SK-N-SH treated with all-trans-retinoic acid at 6 μM for 48 hours (cell line): ENCODE measurements around the gene RAB3A.

Source experiments
- ATAC-seq: fragments of 200-7000 bp; cut with Tn5 transposase; 3 replicates; pipeline ENCODE4 v1.9.1; 2020; ENCODE audit warnings: mild to moderate bottlenecking, moderate library complexity
- ARNTL ChIP-seq: fragments of 450-650 bp; formaldehyde crosslinking; IDR thresholded peaks from 2 replicates; pipeline ENCODE4 v1.5.0; 2020; ENCODE audit warnings: low read depth, mild to moderate bottlenecking, moderate library complexity, borderline replicate concordance
- CSDC2 ChIP-seq: fragments of 250-450 bp; sonication (Bioruptor Pico); IDR thresholded peaks from 2 replicates; pipeline ENCODE4 v1.5.0; 2020; ENCODE audit warnings: mild to moderate bottlenecking, moderate library complexity
- ESRRG ChIP-seq: fragments of 250-450 bp; sonication (Bioruptor Pico); IDR thresholded peaks from 2 replicates; pipeline ENCODE4 v1.6.1; 2021; ENCODE audit warnings: mild to moderate bottlenecking
- GLIS3 ChIP-seq: fragments of 250-450 bp; sonication (Bioruptor Pico); IDR thresholded peaks from 2 replicates; pipeline ENCODE4 v1.5.0; 2020; ENCODE audit warnings: mild to moderate bottlenecking, moderate library complexity
- ISL1 ChIP-seq: fragments of 250-450 bp; sonication (Bioruptor Pico); IDR thresholded peaks from 2 replicates; pipeline ENCODE4 v2.1.2; 2022; ENCODE audit warnings: mild to moderate bottlenecking, moderate library complexity
- OSR1 ChIP-seq: fragments of 250-450 bp; sonication (Bioruptor Pico); IDR thresholded peaks from 2 replicates; pipeline ENCODE4 v1.8.0; 2022; ENCODE audit warnings: moderate library complexity, mild to moderate bottlenecking, inconsistent platforms
- PPARA ChIP-seq: fragments of 250-450 bp; sonication (Bioruptor Pico); IDR thresholded peaks from 2 replicates; pipeline ENCODE4 v1.5.0; 2020; ENCODE audit warnings: mild to moderate bottlenecking, borderline replicate concordance
- RARB ChIP-seq: fragments of 250-450 bp; sonication (Bioruptor Pico); IDR thresholded peaks from 2 replicates; pipeline ENCODE4 v1.8.0; 2021; ENCODE audit warnings: mild to moderate bottlenecking, moderate library complexity
- SNAI2 ChIP-seq: fragments of 250-450 bp; sonication (Bioruptor Pico); IDR thresholded peaks from 2 replicates; pipeline ENCODE4 v1.5.0; 2020; ENCODE audit warnings: mild to moderate bottlenecking, moderate library complexity
- TCF4 ChIP-seq: fragments of 250-450 bp; sonication (Bioruptor Pico); IDR thresholded peaks from 2 replicates; pipeline ENCODE4 v1.8.0; 2021; ENCODE audit warnings: mild to moderate bottlenecking, moderate library complexity, borderline replicate concordance
- TOX ChIP-seq: fragments of 250-450 bp; sonication (Bioruptor Pico); IDR thresholded peaks from 2 replicates; pipeline ENCODE4 v1.8.0; 2021; ENCODE audit warnings: mild to moderate bottlenecking, moderate library complexity, borderline replicate concordance
- TSHZ2 ChIP-seq: fragments of 250-450 bp; sonication (Bioruptor Pico); IDR thresholded peaks from 2 replicates; pipeline ENCODE4 v1.5.0; 2020; ENCODE audit warnings: mild to moderate bottlenecking, moderate library complexity
- ZC3H10 ChIP-seq: fragments of 250-450 bp; sonication (Bioruptor Pico); IDR thresholded peaks from 2 replicates; pipeline ENCODE4 v1.5.1; 2021; ENCODE audit warnings: mild to moderate bottlenecking, moderate library complexity
- ZFP3 ChIP-seq: fragments of 250-450 bp; sonication (Bioruptor Pico); IDR thresholded peaks from 2 replicates; pipeline ENCODE4 v1.5.0; 2020; ENCODE audit warnings: mild to moderate bottlenecking, moderate library complexity
- ZFP30 ChIP-seq: fragments of 450-650 bp; formaldehyde crosslinking; IDR thresholded peaks from 2 replicates; pipeline ENCODE4 v1.5.0; 2022; ENCODE audit warnings: mild to moderate bottlenecking, moderate library complexity
- ZNF70 ChIP-seq: fragments of 450-650 bp; formaldehyde crosslinking; IDR thresholded peaks from 2 replicates; pipeline ENCODE4 v1.5.0; 2020; ENCODE audit warnings: mild to moderate bottlenecking, moderate library complexity
- ZNF8 ChIP-seq: fragments of 450-650 bp; formaldehyde crosslinking; IDR thresholded peaks from 2 replicates; pipeline ENCODE4 v1.5.0; 2020; ENCODE audit warnings: mild to moderate bottlenecking, moderate library complexity
- TF ChIP-seq, protein P1 (sequence below): fragments of 250-450 bp; sonication (Bioruptor Pico); IDR thresholded peaks from 2 replicates; pipeline ENCODE4 v1.5.1; 2021; ENCODE audit warnings: mild to moderate bottlenecking, moderate library complexity
- TF ChIP-seq, protein P2 (sequence below): fragments of 250-450 bp; sonication (Bioruptor Pico); IDR thresholded peaks from 2 replicates; pipeline ENCODE4 v1.8.0; 2021; ENCODE audit warnings: low read depth, mild to moderate bottlenecking, moderate library complexity, borderline replicate concordance
- TF ChIP-seq, protein P3 (sequence below): fragments of 250-450 bp; sonication (Bioruptor Pico); IDR thresholded peaks from 2 replicates; pipeline ENCODE4 v1.5.1; 2020; ENCODE audit warnings: low read depth, mild to moderate bottlenecking, moderate library complexity
- TF ChIP-seq, protein P4 (sequence below): fragments of 250-450 bp; sonication (Bioruptor Pico); IDR thresholded peaks from 2 replicates; pipeline ENCODE4 v1.8.0; 2020; ENCODE audit warnings: mild to moderate bottlenecking, moderate library complexity, borderline replicate concordance

RAB3A gene

DNA sequence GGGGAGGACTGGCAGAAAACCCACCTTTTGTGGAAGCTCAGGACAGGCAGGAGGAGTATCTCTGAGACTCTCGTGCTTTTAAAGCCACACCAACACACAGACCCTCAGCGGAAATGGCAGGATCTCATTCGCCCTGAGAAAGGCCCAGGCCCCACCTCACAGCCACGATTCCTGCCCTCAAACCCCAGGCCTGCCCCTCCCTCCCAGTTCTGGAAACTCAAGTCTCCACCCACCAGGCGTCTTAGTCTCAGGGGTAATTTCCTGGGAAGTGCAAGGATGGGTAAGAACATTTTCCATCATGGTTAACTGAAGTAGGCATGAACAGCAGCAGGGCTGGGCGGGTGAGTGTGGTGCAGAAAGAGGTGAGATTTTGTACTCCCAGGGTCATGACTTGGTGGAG, 30.4 kb upstream of the RAB3A start (continued):
- TF ChIP-seq, protein P1, sequence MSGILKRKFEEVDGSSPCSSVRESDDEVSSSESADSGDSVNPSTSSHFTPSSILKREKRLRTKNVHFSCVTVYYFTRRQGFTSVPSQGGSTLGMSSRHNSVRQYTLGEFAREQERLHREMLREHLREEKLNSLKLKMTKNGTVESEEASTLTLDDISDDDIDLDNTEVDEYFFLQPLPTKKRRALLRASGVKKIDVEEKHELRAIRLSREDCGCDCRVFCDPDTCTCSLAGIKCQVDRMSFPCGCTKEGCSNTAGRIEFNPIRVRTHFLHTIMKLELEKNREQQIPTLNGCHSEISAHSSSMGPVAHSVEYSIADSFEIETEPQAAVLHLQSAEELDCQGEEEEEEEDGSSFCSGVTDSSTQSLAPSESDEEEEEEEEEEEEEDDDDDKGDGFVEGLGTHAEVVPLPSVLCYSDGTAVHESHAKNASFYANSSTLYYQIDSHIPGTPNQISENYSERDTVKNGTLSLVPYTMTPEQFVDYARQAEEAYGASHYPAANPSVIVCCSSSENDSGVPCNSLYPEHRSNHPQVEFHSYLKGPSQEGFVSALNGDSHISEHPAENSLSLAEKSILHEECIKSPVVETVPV (CRISPR knock-in tag) = no peak
- TF ChIP-seq PPARA (CRISPR knock-in tag) = no peak
- TF ChIP-seq, all 23 proteins: peak for 0

DNA sequence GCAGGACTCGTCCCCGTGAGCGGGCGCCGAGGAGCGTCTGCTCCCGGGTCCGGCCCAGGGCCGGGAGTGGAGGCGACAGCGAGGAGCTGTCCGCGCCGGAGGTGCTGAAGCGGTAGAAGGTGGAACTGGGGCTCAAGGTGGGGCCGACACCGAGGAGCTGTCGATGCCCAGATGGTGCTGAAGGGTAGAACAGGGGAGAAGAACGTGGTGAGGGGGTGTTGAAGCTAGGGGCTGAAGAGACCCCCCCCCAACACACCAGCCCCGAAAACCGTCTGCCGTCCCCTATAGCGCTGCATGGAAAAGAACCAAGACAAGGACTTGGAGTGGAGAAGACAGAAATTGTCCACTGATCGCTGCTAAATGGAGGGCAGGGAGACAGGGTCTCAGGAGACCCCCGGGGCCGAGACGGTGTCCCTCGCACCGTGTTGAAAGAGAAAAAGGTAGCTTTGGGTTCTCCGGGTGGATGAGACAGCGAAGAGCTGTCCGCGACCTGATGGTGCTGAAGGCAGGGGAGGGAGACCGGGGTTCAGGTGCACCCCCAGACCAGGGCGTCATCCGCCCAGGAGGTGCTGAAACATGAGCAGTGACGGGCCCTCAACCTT, 29.5 kb upstream of the RAB3A start:
- peak; percentile 86 for ATAC-seq

GRCh38 chr19:18232540-18233223, 28.8 kb upstream of the RAB3A start:
- TF ChIP-seq ARNTL (CRISPR knock-in tag) (no peak), ESRRG (no peak)
- ATAC-seq = peak; percentile 66

More for the DNA sequence above, 29.5 kb upstream of the RAB3A start:
- peak; percentile 74; the same call in 1 of the 2 replicates for TF ChIP-seq ZFP3 (CRISPR knock-in tag)
- no peak for TF ChIP-seq SNAI2 (CRISPR knock-in tag)
- TF ChIP-seq, protein P1 (CRISPR knock-in tag) = no peak
- no peak for TF ChIP-seq ZNF70 (CRISPR knock-in tag)
- TF ChIP-seq CSDC2 (CRISPR knock-in tag) = 0 out of 2 replicates have a peak, but pooled peaks have one; percentile 42
- no peak for TF ChIP-seq RARB
- 0 out of 2 replicates have a peak, but pooled peaks have one; percentile 26 for TF ChIP-seq ISL1 (CRISPR knock-in tag)
- TF ChIP-seq ZNF8 = no peak
- no peak for TF ChIP-seq PPARA (CRISPR knock-in tag)
- TF ChIP-seq ZC3H10 (CRISPR knock-in tag) = 0 out of 2 replicates have a peak, but pooled peaks have one; percentile 21
- no peak for TF ChIP-seq OSR1
- TF ChIP-seq, protein P2, sequence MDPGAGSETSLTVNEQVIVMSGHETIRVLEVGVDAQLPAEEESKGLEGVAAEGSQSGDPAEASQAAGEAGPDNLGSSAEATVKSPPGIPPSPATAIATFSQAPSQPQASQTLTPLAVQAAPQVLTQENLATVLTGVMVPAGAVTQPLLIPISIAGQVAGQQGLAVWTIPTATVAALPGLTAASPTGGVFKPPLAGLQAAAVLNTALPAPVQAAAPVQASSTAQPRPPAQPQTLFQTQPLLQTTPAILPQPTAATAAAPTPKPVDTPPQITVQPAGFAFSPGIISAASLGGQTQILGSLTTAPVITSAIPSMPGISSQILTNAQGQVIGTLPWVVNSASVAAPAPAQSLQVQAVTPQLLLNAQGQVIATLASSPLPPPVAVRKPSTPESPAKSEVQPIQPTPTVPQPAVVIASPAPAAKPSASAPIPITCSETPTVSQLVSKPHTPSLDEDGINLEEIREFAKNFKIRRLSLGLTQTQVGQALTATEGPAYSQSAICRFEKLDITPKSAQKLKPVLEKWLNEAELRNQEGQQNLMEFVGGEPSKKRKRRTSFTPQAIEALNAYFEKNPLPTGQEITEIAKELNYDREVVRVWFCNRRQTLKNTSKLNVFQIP (CRISPR knock-in tag) = no peak
- no peak for TF ChIP-seq ESRRG

GRCh38 chr19:18231775-18232174, 27.9 kb upstream of the RAB3A start:
- ATAC-seq = no peak
- TF ChIP-seq GLIS3 (CRISPR knock-in tag) = no peak
- TF ChIP-seq ESRRG = no peak
- TF ChIP-seq ZNF8 = no peak
- TF ChIP-seq TCF4 = no peak
- no peak for TF ChIP-seq ZFP3 (CRISPR knock-in tag)
- no peak for TF ChIP-seq CSDC2 (CRISPR knock-in tag)
- no peak for TF ChIP-seq OSR1
- no peak for TF ChIP-seq TSHZ2 (CRISPR knock-in tag)
- TF ChIP-seq, protein P3, sequence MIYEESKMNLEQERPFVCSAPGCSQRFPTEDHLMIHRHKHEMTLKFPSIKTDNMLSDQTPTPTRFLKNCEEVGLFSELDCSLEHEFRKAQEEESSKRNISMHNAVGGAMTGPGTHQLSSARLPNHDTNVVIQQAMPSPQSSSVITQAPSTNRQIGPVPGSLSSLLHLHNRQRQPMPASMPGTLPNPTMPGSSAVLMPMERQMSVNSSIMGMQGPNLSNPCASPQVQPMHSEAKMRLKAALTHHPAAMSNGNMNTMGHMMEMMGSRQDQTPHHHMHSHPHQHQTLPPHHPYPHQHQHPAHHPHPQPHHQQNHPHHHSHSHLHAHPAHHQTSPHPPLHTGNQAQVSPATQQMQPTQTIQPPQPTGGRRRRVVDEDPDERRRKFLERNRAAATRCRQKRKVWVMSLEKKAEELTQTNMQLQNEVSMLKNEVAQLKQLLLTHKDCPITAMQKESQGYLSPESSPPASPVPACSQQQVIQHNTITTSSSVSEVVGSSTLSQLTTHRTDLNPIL (CRISPR knock-in tag) = no peak
- TF ChIP-seq, protein P4, sequence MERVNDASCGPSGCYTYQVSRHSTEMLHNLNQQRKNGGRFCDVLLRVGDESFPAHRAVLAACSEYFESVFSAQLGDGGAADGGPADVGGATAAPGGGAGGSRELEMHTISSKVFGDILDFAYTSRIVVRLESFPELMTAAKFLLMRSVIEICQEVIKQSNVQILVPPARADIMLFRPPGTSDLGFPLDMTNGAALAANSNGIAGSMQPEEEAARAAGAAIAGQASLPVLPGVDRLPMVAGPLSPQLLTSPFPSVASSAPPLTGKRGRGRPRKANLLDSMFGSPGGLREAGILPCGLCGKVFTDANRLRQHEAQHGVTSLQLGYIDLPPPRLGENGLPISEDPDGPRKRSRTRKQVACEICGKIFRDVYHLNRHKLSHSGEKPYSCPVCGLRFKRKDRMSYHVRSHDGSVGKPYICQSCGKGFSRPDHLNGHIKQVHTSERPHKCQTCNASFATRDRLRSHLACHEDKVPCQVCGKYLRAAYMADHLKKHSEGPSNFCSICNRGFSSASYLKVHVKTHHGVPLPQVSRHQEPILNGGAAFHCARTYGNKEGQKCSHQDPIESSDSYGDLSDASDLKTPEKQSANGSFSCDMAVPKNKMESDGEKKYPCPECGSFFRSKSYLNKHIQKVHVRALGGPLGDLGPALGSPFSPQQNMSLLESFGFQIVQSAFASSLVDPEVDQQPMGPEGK (CRISPR knock-in tag) = no peak
- no peak for TF ChIP-seq ZFP30
- TF ChIP-seq ZNF70 (CRISPR knock-in tag) = no peak
- TF ChIP-seq, protein P1 (CRISPR knock-in tag) = no peak
- TF ChIP-seq ZC3H10 (CRISPR knock-in tag) = no peak
- no peak for TF ChIP-seq TOX (CRISPR knock-in tag)
- TF ChIP-seq RARB = no peak
